Cardiac fibroblast (primary cell): Measurements from ENCODE around the gene KYAT1.

ENCODE experiments used
- DNase-seq, 2 donors: peaks; one replicate each; pipeline versions ENCODE4 v3.0.0 to v3.0.0-alpha.2; 2010; ENCODE audit warnings: low read depth in 2 of 2
- H3K4me3 ChIP-seq, 2 donors: replicated peaks in 1 of 2; 1 replicate in 1 of 2; 2 replicates in 1 of 2; pipeline ENCODE4 v1.5.1; 2011; ENCODE audit warnings: low read depth in 2 of 2, low read length in 2 of 2, mild to moderate bottlenecking in 2 of 2, moderate library complexity in 1 of 2
- CTCF ChIP-seq: IDR thresholded peaks from one replicate; pipeline ENCODE4 v1.5.1; 2011; ENCODE audit warnings: low read depth, mild to moderate bottlenecking, low read length, inconsistent platforms

The KYAT1 gene

DNA sequence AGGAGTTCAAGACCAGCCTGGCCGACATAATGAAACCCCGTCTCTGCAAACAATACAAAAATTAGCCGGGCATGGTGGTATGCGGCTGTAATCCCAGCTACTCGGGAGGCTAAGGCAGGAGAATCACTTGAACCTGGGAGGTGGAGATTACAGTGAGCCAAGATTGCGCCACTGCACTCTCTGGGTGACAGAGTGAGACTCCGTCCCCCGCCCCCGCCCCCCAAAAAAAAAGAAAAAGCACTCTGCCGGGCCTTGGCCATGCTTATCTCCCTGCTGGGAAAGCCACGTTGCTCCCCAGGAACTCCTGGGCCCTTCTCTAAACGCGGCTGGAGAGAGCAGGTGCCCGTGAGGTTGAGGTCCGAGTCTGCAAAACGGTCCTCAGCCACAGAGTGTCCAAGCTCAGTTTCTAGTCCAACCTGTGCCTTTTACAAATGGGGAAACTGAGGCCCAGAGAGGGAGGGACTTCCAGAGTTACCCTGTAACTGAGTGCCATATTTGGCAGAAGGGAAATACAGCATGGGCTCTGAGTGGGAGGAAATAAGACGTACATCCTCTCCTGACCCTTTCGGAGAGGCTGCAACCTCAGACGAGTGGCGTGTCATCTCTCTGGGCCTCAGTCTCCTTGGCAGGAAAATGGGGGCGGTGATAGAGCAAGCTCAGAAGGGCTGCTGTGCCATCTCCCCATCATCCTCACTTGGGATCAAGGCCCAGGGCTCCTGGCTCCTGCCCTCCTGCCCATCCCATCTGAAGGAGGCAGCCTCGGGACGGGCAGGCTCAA lies 32.4 kb upstream of the KYAT1 start:
- no peak overlapping the region for H3K4me3 ChIP-seq
- DNase-seq: no peak
- no peak for TF ChIP-seq CTCF

DNA sequence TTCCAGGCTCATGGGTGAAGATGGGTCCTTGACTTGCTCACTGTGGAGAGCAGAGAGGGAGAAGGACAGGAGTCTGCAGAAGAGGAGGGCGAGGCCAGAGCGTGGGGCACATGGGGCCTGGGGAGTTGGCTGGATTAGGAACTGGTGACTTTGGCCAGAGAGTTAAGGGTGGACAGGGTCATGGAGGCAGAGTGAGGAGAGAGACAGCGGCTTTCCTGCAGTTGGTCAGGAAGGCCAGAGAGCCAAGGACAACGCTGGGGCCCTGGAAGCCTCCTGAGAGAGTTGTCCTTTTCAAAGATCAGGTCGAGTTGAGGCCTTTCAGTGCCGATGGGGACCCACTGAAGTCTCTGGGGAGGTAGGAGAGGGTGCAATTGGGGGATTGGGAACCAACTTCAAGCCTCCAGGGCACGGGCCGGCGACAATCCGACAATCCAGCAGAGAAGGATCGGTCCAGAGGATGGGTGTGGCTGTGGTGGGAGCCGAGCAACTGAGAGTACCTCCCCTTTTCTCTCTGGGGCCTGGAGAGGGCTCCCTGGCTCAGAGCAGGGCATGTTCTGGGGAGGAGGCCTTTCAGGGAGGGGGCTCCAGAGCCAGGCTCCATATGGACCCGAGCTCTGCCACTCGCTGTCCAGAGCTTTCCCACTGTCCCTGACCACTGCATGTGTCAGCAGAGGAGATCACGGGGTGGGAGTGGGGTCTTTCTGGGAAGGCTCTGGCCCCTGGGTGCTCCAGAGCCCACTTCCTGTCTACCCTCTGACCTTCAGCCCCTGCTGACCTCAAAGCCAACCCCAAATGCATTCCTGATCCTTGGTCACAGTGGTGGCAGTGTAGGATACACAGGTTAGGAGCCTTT lies 31.5 kb upstream of the KYAT1 start:
- H3K4me3 ChIP-seq: peak overlapping the region in 1 of 2 donors; percentile 4
- no peak for DNase-seq

GRCh38 chr9:128912270-128912853 lies 30.6 kb upstream of the KYAT1 start:
- DNase-seq: peak; percentile 70 to 93
- H3K4me3 ChIP-seq: no peak overlapping the region
- no peak for TF ChIP-seq CTCF

More for the DNA sequence above, 31.5 kb upstream of the KYAT1 start:
- TF ChIP-seq CTCF: no peak

DNA sequence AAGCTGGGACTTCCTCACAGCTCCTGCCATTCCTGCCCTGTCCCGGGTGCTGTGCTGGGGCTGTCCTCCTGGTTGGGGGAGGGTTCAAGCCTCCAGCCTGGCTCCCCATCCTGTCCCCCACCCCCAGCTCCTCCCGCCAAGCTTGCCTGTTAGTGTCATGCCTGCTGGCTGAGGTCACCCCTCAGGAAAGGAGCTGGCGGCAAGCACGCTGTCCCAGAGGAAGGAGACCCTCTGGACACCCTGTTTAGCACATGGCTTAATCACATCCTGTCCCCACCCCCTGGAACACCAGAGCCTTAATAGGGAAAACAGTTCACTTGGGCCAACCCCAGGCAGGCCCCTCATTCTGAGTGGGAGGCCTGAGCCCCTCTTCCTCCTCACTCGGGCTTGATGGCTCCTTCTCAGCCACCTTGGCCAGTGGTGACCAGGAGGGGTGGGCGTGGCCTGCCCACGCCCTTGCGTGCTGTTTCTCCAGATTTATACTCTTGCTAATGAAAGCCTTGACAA lies 29.8 kb upstream of the KYAT1 start:
- DNase-seq: peak; percentile 49 to 77
- no peak overlapping the region for H3K4me3 ChIP-seq
- TF ChIP-seq CTCF: no peak

- H3K4me3 ChIP-seq: no peak overlapping the region
- DNase-seq: no peak
- no peak for TF ChIP-seq CTCF
Measured at GRCh38 chr9:128910906-128911305, 29.2 kb upstream of the KYAT1 start.

GRCh38 chr9:128909859-128910258 lies 28.1 kb upstream of the KYAT1 start:
- no peak overlapping the region for H3K4me3 ChIP-seq
- TF ChIP-seq CTCF: no peak
- no peak for DNase-seq
